ENCODE data around the gene NOG.

NOG gene

DNA sequence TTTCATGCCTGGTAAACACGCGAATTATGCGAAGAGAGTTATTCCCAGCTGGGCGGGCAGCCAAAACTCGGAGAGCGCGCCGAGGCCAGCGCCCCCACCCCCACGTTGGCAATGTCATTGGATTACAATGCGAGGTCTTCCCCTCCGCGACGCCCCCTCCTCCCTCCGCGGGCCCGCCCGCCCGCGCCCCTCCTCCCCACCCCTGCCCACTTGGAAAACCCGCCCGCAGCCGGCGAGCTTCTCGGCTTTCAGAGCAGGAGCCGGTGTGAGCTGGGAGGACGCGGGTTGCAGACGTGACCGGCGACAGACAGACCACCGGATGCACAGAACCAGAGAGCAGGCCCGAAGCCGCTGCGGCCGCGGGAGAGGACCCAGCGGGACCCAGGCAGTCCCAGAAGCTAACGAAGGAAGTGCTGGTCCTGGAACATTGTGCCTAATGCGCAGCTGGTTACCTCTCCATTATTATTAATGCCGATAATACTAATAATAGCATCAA lies 4.0 kb downstream of the NOG start:
- TF ChIP-seq POLR2A (IDR thresholded peaks at IDR 0.05; ENCODE audit: low read depth, low read length) (no peak), POLR2AphosphoS5 (IDR thresholded peaks at IDR 0.05; ENCODE audit: low read depth, low read length) (no peak), TAF1 (IDR thresholded peaks at IDR 0.05; ENCODE audit: borderline replicate concordance, low read depth, low read length) (no peak)
- DNase-seq (ENCODE audit: insufficient read length): no peak
- FAIRE-seq: no peak

DNA sequence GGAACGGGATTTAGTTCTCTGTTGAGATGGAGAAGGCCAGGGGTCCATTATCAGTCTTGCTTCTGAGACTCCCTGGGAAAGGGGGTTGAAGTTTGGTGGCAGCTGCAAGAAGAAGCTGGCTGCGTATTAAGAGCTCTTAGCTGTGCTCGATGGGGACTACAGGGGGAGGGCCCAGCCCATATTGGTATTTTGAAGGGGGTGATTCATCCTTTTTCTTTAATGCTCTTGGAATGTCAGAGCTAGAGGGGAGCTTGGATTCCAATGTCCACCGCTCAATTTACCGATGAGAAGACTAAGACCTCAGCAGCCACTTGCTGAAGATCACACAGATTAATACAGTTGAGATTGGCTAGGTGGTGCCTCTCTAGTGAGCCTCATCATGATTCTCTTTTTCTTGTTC lies 5.0 kb downstream of the NOG start:
- no peak for TF ChIP-seq POLR2A (IDR thresholded peaks at IDR 0.05; ENCODE audit: low read depth, low read length)
- TF ChIP-seq TAF1 (IDR thresholded peaks at IDR 0.05; ENCODE audit: borderline replicate concordance, low read depth, low read length): no peak
- TF ChIP-seq POLR2AphosphoS5 (IDR thresholded peaks at IDR 0.05; ENCODE audit: low read depth, low read length): no peak
- FAIRE-seq (no peak), DNase-seq (ENCODE audit: insufficient read length) (no peak)

DNA sequence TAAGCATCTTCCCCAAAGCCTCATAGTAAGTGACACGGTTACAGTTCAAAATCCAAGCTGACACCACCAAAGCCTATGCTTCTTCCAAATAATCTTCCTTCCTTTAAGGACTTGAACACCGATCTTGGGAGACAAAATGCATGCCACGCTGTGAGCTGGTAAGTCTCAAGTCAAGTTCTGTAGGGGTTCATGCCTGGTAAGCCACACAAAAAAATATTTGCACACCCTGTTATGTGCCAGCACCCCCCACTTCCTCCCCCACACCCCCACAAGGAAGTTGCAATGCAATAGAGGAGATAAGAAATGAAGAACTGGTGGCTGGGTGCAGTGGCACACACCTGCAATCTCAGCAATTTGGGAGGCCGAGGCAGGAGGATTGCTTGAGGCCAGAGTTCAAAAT lies 5.6 kb downstream of the NOG start:
- no peak for FAIRE-seq
- no peak for DNase-seq (ENCODE audit: insufficient read length)
- TF ChIP-seq POLR2AphosphoS5 (IDR thresholded peaks at IDR 0.05; ENCODE audit: low read depth, low read length) (no peak), POLR2A (IDR thresholded peaks at IDR 0.05; ENCODE audit: low read depth, low read length) (no peak), TAF1 (IDR thresholded peaks at IDR 0.05; ENCODE audit: borderline replicate concordance, low read depth, low read length) (no peak)

DNA sequence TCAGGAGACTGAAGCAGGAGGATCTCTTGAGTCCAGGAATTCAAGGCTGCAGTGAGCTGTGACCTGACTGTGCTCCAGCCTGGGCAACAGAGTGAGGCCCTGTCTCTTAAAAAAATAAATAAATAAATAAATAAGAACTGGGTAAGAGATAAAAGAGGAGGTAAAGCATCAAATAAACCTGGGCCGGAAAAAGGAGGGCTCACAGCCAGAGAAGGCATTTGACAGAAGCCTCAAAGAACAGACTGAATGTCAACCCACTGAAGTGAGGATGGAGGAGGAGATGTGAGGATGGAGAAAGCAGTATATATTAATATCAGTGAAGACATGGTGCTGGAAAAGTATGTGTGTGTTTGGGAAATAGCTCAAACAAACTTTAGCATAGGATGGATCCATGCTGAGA lies 6.1 kb downstream of the NOG start:
- no peak for DNase-seq (ENCODE audit: insufficient read length)
- FAIRE-seq: no peak
- TF ChIP-seq POLR2A (IDR thresholded peaks at IDR 0.05; ENCODE audit: low read depth, low read length) (no peak), TAF1 (IDR thresholded peaks at IDR 0.05; ENCODE audit: borderline replicate concordance, low read depth, low read length) (no peak), POLR2AphosphoS5 (IDR thresholded peaks at IDR 0.05; ENCODE audit: low read depth, low read length) (no peak)

DNA sequence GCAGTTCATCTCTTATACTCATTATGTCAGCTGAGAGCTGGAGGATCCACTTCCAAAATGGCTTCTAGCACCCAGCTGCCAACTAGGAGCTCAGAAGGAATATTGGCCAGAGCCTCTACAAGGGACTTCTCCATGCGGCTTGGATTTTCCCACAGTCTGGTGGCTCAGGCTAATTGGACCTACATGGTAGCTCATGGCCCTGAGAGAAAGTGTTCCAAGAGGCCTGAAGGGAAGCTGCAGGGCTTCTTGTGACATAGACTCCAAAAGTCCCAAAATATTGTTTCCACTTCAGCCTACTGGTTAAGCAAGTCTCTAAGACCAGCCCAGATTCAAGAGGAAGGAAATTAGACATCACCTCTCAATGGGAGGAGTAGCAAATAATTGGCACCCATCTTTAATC lies 6.8 kb downstream of the NOG start:
- TF ChIP-seq TAF1 (IDR thresholded peaks at IDR 0.05; ENCODE audit: borderline replicate concordance, low read depth, low read length): no peak
- TF ChIP-seq POLR2AphosphoS5 (IDR thresholded peaks at IDR 0.05; ENCODE audit: low read depth, low read length): no peak
- TF ChIP-seq POLR2A (IDR thresholded peaks at IDR 0.05; ENCODE audit: low read depth, low read length): no peak
- FAIRE-seq (no peak), DNase-seq (ENCODE audit: insufficient read length) (no peak)

DNA sequence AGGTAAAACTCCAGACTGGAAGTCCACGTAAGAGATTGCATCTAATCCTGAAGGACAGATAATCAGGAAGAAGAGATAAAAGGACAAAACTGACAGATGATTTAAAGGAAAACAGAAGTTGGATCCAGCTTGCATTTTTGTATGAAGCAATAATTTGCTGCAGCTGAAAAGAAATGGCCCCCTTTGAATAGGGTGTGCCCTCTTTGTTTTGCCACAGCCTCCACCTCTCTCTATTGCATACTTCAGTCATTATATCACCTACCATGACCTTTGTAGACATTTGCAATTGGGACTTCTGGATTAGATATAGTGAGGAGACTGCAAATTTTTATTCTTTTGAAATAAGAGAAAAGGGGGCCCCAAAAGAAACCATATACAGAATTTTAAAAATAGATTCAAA lies 8.1 kb downstream of the NOG start:
- FAIRE-seq (no peak), DNase-seq (ENCODE audit: insufficient read length) (no peak)
- TF ChIP-seq POLR2A (IDR thresholded peaks at IDR 0.05; ENCODE audit: low read depth, low read length) (no peak), POLR2AphosphoS5 (IDR thresholded peaks at IDR 0.05; ENCODE audit: low read depth, low read length) (no peak), TAF1 (IDR thresholded peaks at IDR 0.05; ENCODE audit: borderline replicate concordance, low read depth, low read length) (no peak)

DNA sequence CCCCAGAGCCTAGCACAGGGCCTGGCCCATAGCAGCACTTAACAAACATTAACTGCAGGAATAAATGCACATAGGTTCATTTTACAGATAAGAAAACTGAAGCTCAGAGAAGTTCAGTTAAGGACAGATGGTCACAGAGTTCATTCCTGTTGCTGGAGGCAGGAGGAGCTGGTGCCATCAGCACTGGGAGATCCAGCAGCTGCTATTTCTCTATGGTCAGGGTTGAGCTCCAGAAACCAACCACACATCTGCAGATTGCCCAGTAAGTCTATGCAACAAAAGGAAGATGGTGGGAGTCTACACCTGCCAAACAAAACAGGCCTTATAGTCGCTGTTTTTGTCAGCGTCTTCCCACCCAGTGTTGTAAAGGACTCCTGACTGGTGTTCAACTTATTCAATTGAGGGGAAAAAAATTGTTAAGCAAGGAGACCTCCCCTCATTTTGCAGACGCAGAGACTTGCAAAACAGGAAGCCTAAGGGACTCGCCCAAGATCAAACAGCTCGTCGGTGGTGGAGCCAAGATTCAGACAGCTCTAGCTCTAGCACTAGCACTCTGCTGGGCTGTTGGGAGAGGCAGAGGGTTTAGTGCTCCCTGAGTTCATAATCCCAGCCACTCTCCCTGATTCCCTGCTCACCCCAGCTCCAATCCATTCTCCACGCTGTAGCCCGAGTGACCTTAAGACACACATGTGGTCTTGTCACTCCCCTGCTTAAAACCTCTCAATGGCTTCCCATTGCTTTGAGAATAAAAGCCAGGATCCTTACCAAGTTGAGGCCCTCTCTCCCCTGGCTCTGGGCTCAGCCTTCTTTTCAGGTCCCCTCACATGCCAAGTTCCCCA lies 9.0 kb downstream of the NOG start:
- no peak for DNase-seq (ENCODE audit: insufficient read length)
- TF ChIP-seq TAF1 (IDR thresholded peaks at IDR 0.05; ENCODE audit: borderline replicate concordance, low read depth, low read length) (no peak), POLR2AphosphoS5 (IDR thresholded peaks at IDR 0.05; ENCODE audit: low read depth, low read length) (no peak), POLR2A (IDR thresholded peaks at IDR 0.05; ENCODE audit: low read depth, low read length) (no peak)
- no peak for FAIRE-seq

DNA sequence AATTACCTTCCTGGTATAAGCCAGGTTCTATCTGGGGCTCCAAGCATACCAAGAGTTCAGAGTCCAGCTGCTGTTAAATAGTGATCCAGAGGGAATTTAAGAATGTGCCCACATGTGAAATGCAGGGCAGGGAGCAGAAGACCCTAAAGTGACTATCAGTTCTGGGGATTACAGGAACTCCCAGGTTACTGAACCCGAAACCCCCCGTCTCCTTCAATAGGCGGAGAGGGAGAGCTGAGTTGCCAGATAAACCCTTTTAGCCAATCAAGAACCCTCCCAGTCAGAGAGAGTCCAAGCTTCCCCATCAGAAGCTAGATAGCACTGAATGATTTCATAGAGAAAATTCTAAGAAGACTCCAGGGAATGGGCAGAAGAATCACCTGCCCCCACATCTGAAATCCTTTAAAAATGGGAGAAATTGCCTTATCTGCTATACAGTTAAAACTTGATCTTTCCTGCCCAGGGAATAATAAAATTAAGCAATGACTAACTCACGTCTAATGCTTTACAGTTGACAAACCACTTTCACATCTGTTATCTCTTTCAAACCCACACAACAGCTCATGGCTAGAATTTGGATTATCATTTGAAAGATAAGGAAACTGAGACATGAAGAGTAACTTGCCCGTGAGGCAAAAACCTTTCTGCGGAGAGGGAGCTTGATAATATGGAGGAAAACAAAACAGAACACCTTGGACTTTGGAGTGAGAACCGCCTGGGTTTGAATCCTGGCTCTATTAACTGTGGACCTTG lies 10.2 kb downstream of the NOG start:
- no peak for DNase-seq (ENCODE audit: insufficient read length)
- FAIRE-seq: no peak
- TF ChIP-seq POLR2A (IDR thresholded peaks at IDR 0.05; ENCODE audit: low read depth, low read length) (no peak), TAF1 (IDR thresholded peaks at IDR 0.05; ENCODE audit: borderline replicate concordance, low read depth, low read length) (no peak), POLR2AphosphoS5 (IDR thresholded peaks at IDR 0.05; ENCODE audit: low read depth, low read length) (no peak)

DNA sequence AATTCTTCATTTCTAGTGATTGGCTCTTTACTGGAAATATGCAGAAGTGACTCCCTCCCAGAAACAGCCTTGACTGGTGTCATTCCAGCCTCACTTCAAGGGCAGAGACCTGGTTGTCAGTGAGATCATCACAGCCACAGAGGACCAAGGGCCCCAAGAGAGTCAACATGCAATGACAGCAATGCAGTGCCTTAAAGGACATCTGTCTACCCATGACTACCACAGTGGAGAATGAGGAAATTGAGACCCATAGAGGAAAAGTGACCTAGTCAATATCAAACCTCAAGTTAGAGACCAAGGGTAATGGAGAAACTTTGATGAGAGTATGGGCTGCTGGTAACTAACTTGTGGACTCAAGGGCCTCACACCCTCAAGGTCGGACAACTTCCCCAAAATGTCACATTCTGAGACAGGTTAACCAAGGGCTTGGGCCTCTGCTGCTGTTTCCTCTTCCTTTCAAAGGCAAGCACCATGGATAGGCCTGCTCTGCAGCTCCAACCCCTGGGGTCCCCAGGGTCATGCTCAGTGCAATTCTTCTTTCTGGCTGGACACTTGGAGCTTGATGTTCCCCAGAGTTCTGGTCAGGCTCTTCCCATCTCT lies 11.3 kb downstream of the NOG start:
- TF ChIP-seq POLR2A (IDR thresholded peaks at IDR 0.05; ENCODE audit: low read depth, low read length) (no peak), POLR2AphosphoS5 (IDR thresholded peaks at IDR 0.05; ENCODE audit: low read depth, low read length) (no peak), TAF1 (IDR thresholded peaks at IDR 0.05; ENCODE audit: borderline replicate concordance, low read depth, low read length) (no peak)
- no peak for FAIRE-seq
- DNase-seq (ENCODE audit: insufficient read length): no peak

DNA sequence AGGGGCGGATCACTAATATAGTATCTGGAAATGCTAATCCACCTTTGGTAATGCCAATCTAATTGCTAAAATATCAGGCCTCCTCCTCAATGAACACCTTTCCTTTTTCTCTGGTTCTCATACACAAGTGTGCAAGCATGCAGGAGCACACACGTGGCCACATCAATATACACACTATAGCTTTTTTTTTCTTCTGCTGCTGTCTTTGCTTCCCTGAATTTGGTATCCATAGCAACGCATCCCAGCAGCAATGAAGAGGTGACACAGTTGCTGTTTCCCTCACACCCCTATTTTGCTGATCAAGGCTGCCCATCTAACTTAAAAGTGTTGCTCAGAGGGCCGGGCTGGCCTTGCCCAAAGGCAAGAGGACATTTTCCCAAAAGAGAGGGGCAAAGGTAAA lies 15.4 kb downstream of the NOG start:
- no peak for FAIRE-seq
- TF ChIP-seq TAF1 (IDR thresholded peaks at IDR 0.05; ENCODE audit: borderline replicate concordance, low read depth, low read length) (no peak), POLR2AphosphoS5 (IDR thresholded peaks at IDR 0.05; ENCODE audit: low read depth, low read length) (no peak), POLR2A (IDR thresholded peaks at IDR 0.05; ENCODE audit: low read depth, low read length) (no peak)
- DNase-seq (ENCODE audit: insufficient read length): no peak

DNA sequence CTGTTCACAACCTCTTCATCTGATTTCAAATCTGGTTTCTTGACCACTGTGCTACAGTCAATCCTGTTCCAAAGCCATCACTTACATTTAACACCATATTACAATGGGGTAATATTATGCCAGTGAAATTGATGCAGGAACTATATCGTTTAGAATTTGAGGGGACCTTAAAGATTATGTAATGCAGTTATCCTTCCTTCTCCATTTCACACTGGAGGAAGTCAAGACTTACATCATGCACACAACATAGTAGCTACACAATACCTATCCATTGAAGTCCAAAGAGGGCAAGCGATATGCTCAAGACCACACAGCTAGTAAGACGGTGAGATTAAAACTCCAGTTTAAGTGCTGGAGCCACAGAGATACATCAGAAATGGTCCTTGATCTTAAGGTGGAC lies 16.8 kb downstream of the NOG start:
- FAIRE-seq: no peak
- TF ChIP-seq POLR2A (IDR thresholded peaks at IDR 0.05; ENCODE audit: low read depth, low read length): no peak
- TF ChIP-seq POLR2AphosphoS5 (IDR thresholded peaks at IDR 0.05; ENCODE audit: low read depth, low read length): no peak
- no peak for TF ChIP-seq TAF1 (IDR thresholded peaks at IDR 0.05; ENCODE audit: borderline replicate concordance, low read depth, low read length)
- no peak for DNase-seq (ENCODE audit: insufficient read length)
